NCI-H2171 (cell line): ENCODE data around the gene UBA1.

Experiments used
- DNase-seq: peaks from one replicate; lab custom pipeline; 2025; lab: John Stamatoyannopoulos, UW

The UBA1 gene

GRCh38 chrX:47212381-47213293 lies 19.0 kb downstream of the UBA1 start:
- no peak for DNase-seq

GRCh38 chrX:47214435-47215077 lies 20.9 kb downstream of the UBA1 start:
- DNase-seq = no peak

- DNase-seq = no peak
These were observed 21.8 kb downstream of the UBA1 start for GRCh38 chrX:47215291-47215900.

GRCh38 chrX:47216393-47216925 lies 22.8 kb downstream of the UBA1 start:
- no peak for DNase-seq

GRCh38 chrX:47217121-47217851 lies 23.7 kb downstream of the UBA1 start:
- DNase-seq = no peak

GRCh38 chrX:47217852-47218279 lies 24.2 kb downstream of the UBA1 start:
- DNase-seq = peak; percentile 88

- peak; percentile 35 for DNase-seq
These were observed 24.8 kb downstream of the UBA1 start, which contains the start of gene CDK16 for GRCh38 chrX:47218280-47218919. TSS of gene CDK16 (plus strand) at chrX:47218681. CDS start at chrX:47223558, 4,877 bp downstream.

GRCh38 chrX:47218920-47219815 lies 25.5 kb downstream of the UBA1 start:
- no peak for DNase-seq

- no peak for DNase-seq
These were observed 28.1 kb downstream of the UBA1 start for GRCh38 chrX:47221756-47222155.

GRCh38 chrX:47222751-47223350 lies 29.2 kb downstream of the UBA1 start:
- DNase-seq = no peak

- DNase-seq = no peak
These were observed 30.0 kb downstream of the UBA1 start for GRCh38 chrX:47223476-47224250.

GRCh38 chrX:47224266-47224895 lies 30.8 kb downstream of the UBA1 start:
- no peak for DNase-seq

- no peak for DNase-seq
These were observed 31.3 kb downstream of the UBA1 start for GRCh38 chrX:47224896-47225290.

- DNase-seq = no peak
These were observed 32.4 kb downstream of the UBA1 start for GRCh38 chrX:47226071-47226470.

- DNase-seq = no peak
These were observed 33.1 kb downstream of the UBA1 start for GRCh38 chrX:47226531-47227333.

GRCh38 chrX:47227334-47227583 lies 33.6 kb downstream of the UBA1 start:
- no peak for DNase-seq

GRCh38 chrX:47228550-47229270 lies 35.1 kb downstream of the UBA1 start:
- no peak for DNase-seq
